Esophagus muscularis mucosa (tissue), 4 donors: Measurements from ENCODE around the gene SMPDL3B.
"Not testable (repeated sequence)": the region's sequence is repeated elsewhere in the genome, so short reads cannot be mapped to it uniquely, and the experiment has no call there.

Experiments used
- CTCF ChIP-seq, 3 experiments: fragments of 200-600 bp in 2 of 3; fragments of 450-650 bp in 1 of 3; sonication (generic) in 2 of 3; IDR thresholded peaks; one replicate each; pipeline ENCODE4 v1.5.1; 2017 to 2019; ENCODE audit warnings: antibody characterized with exemption in 3 of 3, mild to moderate bottlenecking in 2 of 3, moderate library complexity in 1 of 3
- EP300 ChIP-seq: sonication (generic); formaldehyde crosslinking; IDR thresholded peaks from one replicate; pipeline ENCODE4 v1.6.1; 2017; ENCODE audit warnings: antibody characterized with exemption
- POLR2A ChIP-seq: fragments of 450-650 bp; IDR thresholded peaks from one replicate; pipeline ENCODE4 v1.6.1; 2017; ENCODE audit warnings: antibody characterized with exemption, moderate library complexity, mild to moderate bottlenecking, low read depth
- POLR2AphosphoS5 ChIP-seq, 2 donors: sonication (generic); formaldehyde crosslinking; IDR thresholded peaks; one replicate each; pipeline ENCODE4 v1.6.1; 2017; ENCODE audit warnings: antibody characterized with exemption in 2 of 2

GRCh38 chr1:28003117-28003516, 68.3 kb downstream of the SMPDL3B start:
- not testable (repeated sequence) for TF ChIP-seq POLR2A; CTCF (IDR thresholded peaks at IDR 0.05); POLR2AphosphoS5 (IDR thresholded peaks at IDR 0.05); EP300
